ENCODE measurements around the gene WLS. TPM values are rescaled to one million over a fixed set of nuclear protein-coding genes. Genes with fewer than 3 reads are reported as not detected.

Gene WLS
- total RNA-seq, 1 donor from 2014 or later: not detected

DNA sequence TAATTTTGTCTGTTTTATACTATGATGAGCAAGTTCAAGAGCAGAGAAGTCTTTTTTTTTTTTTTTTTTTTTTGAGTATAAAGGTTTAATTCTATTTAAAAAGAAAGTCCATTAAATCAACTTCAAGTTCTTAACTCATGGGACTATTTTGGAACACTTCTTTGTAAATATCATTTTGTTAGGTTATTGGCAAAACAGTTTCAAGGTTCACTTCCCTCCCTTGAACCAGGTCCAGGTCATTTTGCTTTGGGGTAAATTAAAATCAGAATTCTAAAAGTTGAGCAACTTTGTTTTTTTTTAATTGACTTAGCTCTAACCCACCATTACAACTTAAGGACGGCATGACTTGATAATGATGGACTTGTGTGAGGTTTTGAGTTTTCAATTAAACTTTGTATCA, 72.3 kb downstream of the WLS start:
- Mint-ChIP-seq H3K9me3 (no peaks in the 10 kb centered on the region), H3K4me1 (no peaks in the 10 kb centered on the region), H3K36me3 (ENCODE audit: low read depth) (no peaks in the 10 kb centered on the region), H3K27ac (no peak overlapping the region), H3K4me3 (no peak overlapping the region), H3K27me3 (peaks cover 4% of the 10 kb centered on the region)
- no peak for DNase-seq
- intact Hi-C loops (cut with micrococcal nuclease): no loop called here

GRCh38 chr1:68158837-68159236, 73.5 kb downstream of the WLS start:
- H3K9me3 Mint-ChIP-seq: no peaks in the 10 kb centered on the region
- intact Hi-C loops (cut with micrococcal nuclease): no loop called here
- peaks cover 6% of the 10 kb centered on the region for H3K27me3 Mint-ChIP-seq
- H3K4me3 Mint-ChIP-seq: no peak overlapping the region
- DNase-seq: no peak
- no peak overlapping the region for H3K27ac Mint-ChIP-seq
- no peaks in the 10 kb centered on the region for H3K4me1 Mint-ChIP-seq
- H3K36me3 Mint-ChIP-seq (ENCODE audit: low read depth): no peaks in the 10 kb centered on the region

DNA sequence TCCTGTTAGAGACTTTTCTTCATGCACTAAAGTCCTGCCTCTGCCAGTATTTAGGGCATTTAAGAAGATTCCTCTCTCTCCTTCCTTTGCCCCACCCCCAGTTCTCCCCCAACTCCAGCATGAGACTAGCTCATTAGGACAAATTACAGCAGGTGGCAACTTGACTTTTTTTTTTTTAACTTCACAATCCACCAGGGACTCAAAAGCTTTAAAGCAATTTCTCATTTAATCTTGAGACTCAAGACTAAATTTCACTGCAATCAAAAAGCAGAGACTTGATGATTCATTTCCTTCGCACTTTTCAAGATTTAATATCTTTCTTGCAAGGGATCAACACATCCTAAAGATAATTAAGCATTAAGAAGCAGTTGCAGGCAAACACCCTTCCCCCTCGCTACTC, 74.9 kb downstream of the WLS start:
- H3K27ac Mint-ChIP-seq: no peak overlapping the region
- no peaks in the 10 kb centered on the region for H3K36me3 Mint-ChIP-seq (ENCODE audit: low read depth)
- H3K27me3 Mint-ChIP-seq: peaks cover 6% of the 10 kb centered on the region
- H3K4me3 Mint-ChIP-seq: no peak overlapping the region
- no peaks in the 10 kb centered on the region for H3K4me1 Mint-ChIP-seq
- no peaks in the 10 kb centered on the region for H3K9me3 Mint-ChIP-seq
- no peak for DNase-seq
- intact Hi-C loops (cut with micrococcal nuclease): no loop called here

DNA sequence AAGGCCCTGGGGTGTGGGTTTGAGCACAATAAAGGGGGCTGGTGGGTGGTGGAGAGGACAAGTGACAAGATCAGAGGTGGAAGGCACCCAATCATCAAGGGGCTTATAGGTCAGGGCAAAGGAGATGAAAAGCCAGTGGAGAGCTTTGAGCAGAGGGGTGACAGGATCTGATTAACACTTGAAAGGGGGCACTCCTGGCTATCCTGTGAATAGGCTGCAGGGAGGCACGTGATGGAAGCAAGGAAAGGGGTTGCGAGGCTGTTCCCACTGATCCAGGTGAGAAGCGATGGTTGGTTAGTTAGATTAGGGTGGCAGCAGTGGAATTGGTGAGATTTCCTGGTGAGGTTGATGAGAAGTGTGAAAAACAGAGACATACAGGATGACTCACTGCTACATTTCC, 80.6 kb downstream of the WLS start:
- no peaks in the 10 kb centered on the region for H3K9me3 Mint-ChIP-seq
- no peaks in the 10 kb centered on the region for H3K36me3 Mint-ChIP-seq (ENCODE audit: low read depth)
- DNase-seq: no peak
- peaks cover 4% of the 10 kb centered on the region for H3K27me3 Mint-ChIP-seq
- no peak overlapping the region for H3K27ac Mint-ChIP-seq
- H3K4me1 Mint-ChIP-seq: no peaks in the 10 kb centered on the region
- H3K4me3 Mint-ChIP-seq: no peak overlapping the region
- intact Hi-C loops (cut with micrococcal nuclease): no loop called here

GRCh38 chr1:68149907-68150306, 82.4 kb downstream of the WLS start:
- intact Hi-C loops (cut with micrococcal nuclease): no loop called here

DNA sequence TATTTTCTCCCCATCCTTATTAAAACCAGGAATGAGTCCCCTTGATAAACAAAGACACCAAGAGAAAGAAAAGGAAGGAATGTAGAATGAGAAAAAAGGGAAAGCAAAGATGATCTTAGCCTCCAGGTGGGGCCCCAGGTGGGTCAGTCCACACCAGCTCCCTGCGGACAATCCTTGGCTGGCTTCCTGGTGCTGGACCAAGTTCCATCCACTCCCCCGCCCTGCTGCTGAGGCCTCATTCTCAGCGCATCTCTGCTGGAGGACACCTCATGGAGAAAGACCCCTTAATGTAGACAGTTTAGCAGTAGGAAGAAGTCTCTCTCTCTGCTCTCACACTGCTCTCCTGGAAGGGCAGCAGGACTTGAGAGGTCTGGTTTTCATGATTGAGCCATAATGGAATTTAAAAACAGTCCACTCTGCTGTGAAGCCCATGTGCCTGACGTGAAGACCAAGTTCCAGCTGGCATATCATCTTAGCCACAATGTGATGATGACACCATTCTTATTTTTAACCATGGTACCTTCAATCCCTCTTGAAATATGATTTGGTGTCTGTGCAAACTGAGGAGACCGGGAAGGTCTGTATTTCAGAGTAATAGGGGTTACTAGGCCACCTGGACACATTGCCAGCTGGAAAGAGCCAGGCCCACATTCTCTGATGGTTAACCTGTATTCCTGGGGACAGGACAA, 83.1 kb downstream of the WLS start:
- H3K4me1 Mint-ChIP-seq: no peaks in the 10 kb centered on the region
- H3K9me3 Mint-ChIP-seq: no peaks in the 10 kb centered on the region
- H3K36me3 Mint-ChIP-seq (ENCODE audit: low read depth): no peaks in the 10 kb centered on the region
- H3K27me3 Mint-ChIP-seq: no peaks in the 10 kb centered on the region
- H3K4me3 Mint-ChIP-seq: no peak overlapping the region
- H3K27ac Mint-ChIP-seq: no peak overlapping the region
- no peak for DNase-seq
- intact Hi-C loops (cut with micrococcal nuclease): no loop called here

More at GRCh38 chr1:68149907-68150306, 82.4 kb downstream of the WLS start:
- no peak overlapping the region for H3K4me3 Mint-ChIP-seq
- H3K27me3 Mint-ChIP-seq: peaks cover 1% of the 10 kb centered on the region
- DNase-seq: no peak
- no peaks in the 10 kb centered on the region for H3K36me3 Mint-ChIP-seq (ENCODE audit: low read depth)
- H3K9me3 Mint-ChIP-seq: no peaks in the 10 kb centered on the region
- no peak overlapping the region for H3K27ac Mint-ChIP-seq
- H3K4me1 Mint-ChIP-seq: no peaks in the 10 kb centered on the region

DNA sequence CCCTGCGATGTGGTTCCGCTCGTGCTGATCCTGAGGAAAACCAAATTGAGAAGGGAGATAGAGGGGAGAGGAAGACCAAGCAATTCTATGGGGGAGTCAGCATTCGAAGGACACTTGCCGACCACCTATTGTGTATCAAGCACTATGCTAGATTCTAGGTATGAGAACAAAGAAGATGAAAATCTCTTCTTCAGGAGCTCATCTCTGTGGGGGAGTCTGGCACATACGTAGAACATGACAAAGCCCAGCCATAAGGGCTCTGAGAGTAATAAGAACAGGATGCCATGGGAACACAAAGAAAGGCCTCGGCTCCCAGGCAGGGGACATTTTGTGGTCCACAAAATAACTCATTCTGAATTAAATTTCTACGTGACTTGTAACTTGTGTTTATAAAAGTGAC, 83.7 kb downstream of the WLS start:
- no peak for DNase-seq
- no peaks in the 10 kb centered on the region for H3K36me3 Mint-ChIP-seq (ENCODE audit: low read depth)
- no peak overlapping the region for H3K4me3 Mint-ChIP-seq
- H3K27ac Mint-ChIP-seq: no peak overlapping the region
- no peaks in the 10 kb centered on the region for H3K4me1 Mint-ChIP-seq
- no peaks in the 10 kb centered on the region for H3K9me3 Mint-ChIP-seq
- intact Hi-C loops (cut with micrococcal nuclease): no loop called here
- H3K27me3 Mint-ChIP-seq: no peaks in the 10 kb centered on the region

DNA sequence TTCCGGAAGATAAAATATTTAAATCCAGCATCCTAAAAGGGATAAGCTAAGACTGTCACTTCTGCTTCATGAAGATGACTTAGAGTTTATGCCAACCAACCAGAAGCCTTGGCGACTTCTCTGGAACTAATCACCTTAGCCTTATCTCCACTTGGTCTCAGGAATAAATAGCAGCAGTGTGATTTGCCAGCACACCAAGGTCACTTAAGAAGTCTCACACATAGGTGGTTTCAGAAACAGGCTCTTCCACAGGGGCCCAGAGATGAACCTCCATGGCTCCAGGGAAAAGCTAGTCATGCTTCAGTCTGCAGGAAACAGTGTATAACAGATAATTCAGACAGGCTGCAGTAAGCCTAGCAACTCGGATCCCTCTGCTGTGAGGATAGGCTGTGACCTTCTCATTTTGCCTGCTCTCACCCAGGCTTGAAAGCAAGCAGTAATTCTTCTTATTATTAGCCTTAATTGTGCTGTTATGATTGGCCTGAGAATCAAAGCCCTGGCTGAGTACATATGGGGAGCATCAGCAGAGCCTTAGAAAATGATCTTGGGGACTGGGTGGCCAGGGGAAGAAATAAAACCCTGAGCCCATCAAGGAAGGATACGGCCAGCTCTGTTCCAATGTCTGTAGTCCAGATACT, 84.7 kb downstream of the WLS start:
- H3K27me3 Mint-ChIP-seq: no peaks in the 10 kb centered on the region
- H3K4me1 Mint-ChIP-seq: no peaks in the 10 kb centered on the region
- no peak overlapping the region for H3K4me3 Mint-ChIP-seq
- intact Hi-C loops (cut with micrococcal nuclease): no loop called here
- H3K36me3 Mint-ChIP-seq (ENCODE audit: low read depth): no peaks in the 10 kb centered on the region
- DNase-seq: no peak
- H3K9me3 Mint-ChIP-seq: no peaks in the 10 kb centered on the region
- no peak overlapping the region for H3K27ac Mint-ChIP-seq

DNA sequence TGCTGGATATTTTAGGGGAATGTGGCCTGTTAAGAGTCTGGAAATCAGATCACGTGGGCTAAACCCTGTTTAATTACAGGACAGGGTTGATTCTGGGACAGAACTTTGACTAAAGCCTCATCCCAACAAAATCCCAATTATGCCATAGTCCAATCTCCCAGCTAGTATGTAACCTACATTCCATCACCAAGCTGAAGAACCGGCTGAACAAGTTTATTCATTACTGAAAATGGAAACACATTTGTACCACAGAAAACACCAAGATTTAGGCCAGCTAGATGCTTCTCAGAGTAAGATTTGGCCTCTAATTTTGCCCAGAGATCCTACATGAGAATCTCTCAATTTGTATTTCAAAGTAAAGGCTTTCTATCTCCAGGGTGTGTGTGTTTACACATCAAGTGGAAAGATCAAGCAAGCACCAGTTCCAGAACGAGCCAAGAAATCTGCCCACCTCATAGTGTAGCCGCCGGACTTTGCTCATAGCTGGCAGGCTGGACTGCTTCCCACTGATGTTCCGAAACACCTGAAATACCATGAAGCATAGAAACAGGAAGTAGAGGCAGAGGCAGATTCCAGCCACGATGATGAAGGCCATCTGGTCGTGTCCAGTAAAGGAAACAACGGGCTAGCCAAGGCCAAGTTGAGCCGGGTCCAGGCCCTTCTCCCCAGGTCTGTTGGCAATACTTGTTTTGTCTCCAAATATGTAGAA, 86.8 kb downstream of the WLS start:
- Mint-ChIP-seq H3K36me3 (ENCODE audit: low read depth) (no peaks in the 10 kb centered on the region), H3K27me3 (no peaks in the 10 kb centered on the region), H3K9me3 (no peaks in the 10 kb centered on the region), H3K4me1 (no peaks in the 10 kb centered on the region), H3K4me3 (no peak overlapping the region), H3K27ac (no peak overlapping the region)
- DNase-seq: no peak
- intact Hi-C loops (cut with micrococcal nuclease): no loop called here

GRCh38 chr1:68144856-68145255, 87.5 kb downstream of the WLS start:
- no peaks in the 10 kb centered on the region for H3K9me3 Mint-ChIP-seq
- no peaks in the 10 kb centered on the region for H3K4me1 Mint-ChIP-seq
- H3K4me3 Mint-ChIP-seq: no peak overlapping the region
- no peaks in the 10 kb centered on the region for H3K27me3 Mint-ChIP-seq
- intact Hi-C loops (cut with micrococcal nuclease): no loop called here
- no peak overlapping the region for H3K27ac Mint-ChIP-seq
- no peaks in the 10 kb centered on the region for H3K36me3 Mint-ChIP-seq (ENCODE audit: low read depth)
- DNase-seq: no peak

DNA sequence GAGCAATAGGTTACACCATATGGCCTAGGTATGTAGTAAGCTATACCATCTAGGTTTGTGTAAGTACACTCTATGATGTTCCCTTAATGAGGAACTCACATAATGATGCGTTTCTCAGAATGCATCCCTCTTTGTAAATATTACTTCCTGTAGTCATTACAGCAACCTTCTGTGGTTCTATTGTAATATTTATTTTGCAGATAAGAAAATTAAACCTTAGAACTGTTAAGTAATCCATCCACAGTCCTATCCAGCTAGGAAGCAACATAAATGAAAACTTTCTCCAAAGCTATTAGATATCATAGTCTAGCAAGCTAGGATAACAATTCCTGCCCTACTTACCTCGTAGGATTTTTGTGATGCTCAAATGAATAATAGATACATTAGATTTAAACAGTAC, 88.7 kb downstream of the WLS start:
- no peaks in the 10 kb centered on the region for H3K36me3 Mint-ChIP-seq (ENCODE audit: low read depth)
- H3K27ac Mint-ChIP-seq: no peak overlapping the region
- no peak for DNase-seq
- no peaks in the 10 kb centered on the region for H3K4me1 Mint-ChIP-seq
- intact Hi-C loops (cut with micrococcal nuclease): no loop called here
- H3K9me3 Mint-ChIP-seq: no peaks in the 10 kb centered on the region
- H3K4me3 Mint-ChIP-seq: no peak overlapping the region
- H3K27me3 Mint-ChIP-seq: no peaks in the 10 kb centered on the region

DNA sequence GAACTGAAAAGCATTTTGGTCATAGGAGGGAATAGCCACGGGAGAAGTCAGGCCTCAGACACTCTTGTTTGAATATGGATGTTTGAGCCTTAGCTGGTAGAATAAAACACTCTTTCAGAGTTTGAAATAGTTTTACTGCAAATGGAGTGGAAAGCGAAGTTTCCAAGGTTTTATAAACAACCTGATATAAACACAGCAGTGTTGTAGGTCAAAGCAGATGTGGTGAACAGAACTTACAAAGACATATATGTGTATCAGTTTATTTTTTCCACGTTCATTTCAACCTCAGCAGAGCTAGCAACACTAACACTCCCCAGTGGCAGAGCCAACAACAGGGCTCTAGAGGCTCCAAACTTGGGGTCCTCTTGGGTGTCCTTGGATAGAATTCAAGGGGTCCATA, 89.9 kb downstream of the WLS start:
- Mint-ChIP-seq H3K27me3 (no peaks in the 10 kb centered on the region), H3K4me3 (no peak overlapping the region), H3K36me3 (ENCODE audit: low read depth) (no peaks in the 10 kb centered on the region), H3K4me1 (no peaks in the 10 kb centered on the region), H3K27ac (no peak overlapping the region), H3K9me3 (no peaks in the 10 kb centered on the region)
- intact Hi-C loops (cut with micrococcal nuclease): no loop called here
- no peak for DNase-seq

DNA sequence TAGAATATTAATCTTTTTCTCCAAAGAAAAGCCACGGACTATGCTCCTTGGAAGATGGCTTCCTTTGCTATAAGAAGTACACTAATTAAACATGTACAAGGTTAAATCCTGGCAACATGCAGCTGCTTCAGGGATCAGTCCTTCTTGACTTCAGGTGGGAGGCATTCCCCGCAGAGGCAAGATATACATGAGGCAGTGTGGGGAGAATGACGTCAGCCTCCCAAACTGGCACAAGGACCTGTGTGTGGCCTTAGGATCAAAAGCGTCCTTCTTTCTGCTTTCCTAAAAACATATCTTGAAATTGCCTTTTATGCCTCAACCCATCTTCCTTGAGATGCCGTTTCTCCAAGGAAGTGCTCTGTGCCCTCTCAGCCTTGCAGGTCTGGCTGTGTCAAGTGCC, 90.3 kb downstream of the WLS start:
- Mint-ChIP-seq H3K4me1 (no peaks in the 10 kb centered on the region), H3K27ac (no peak overlapping the region), H3K27me3 (no peaks in the 10 kb centered on the region), H3K36me3 (ENCODE audit: low read depth) (no peaks in the 10 kb centered on the region), H3K9me3 (no peaks in the 10 kb centered on the region), H3K4me3 (no peak overlapping the region)
- DNase-seq: no peak
- intact Hi-C loops (cut with micrococcal nuclease): no loop called here

- intact Hi-C loops (cut with micrococcal nuclease): no loop called here
- no peaks in the 10 kb centered on the region for H3K27me3 Mint-ChIP-seq
- H3K4me1 Mint-ChIP-seq: no peaks in the 10 kb centered on the region
- H3K27ac Mint-ChIP-seq: no peak overlapping the region
- DNase-seq: no peak
- H3K9me3 Mint-ChIP-seq: no peaks in the 10 kb centered on the region
- no peaks in the 10 kb centered on the region for H3K36me3 Mint-ChIP-seq (ENCODE audit: low read depth)
- no peak overlapping the region for H3K4me3 Mint-ChIP-seq
Measured at GRCh38 chr1:68141071-68142021, 91.0 kb downstream of the WLS start.
